HFF-Myc (cell line): ENCODE measurements around the gene ZMAT2.
"Not testable (repeated sequence)": the region's sequence is repeated elsewhere in the genome, so short reads cannot be mapped to it uniquely, and the experiment has no call there.

Source experiments
- DNase-seq: peaks from one replicate; pipeline ENCODE4 v3.0.0-alpha.2; 2011; ENCODE audit warnings: low read depth; ENCODE audit errors: extremely low read depth
- H3K4me3 ChIP-seq: replicated peaks from 2 replicates; pipeline ENCODE4 v1.5.1; 2011; ENCODE audit warnings: low read depth, mild to moderate bottlenecking, control low read depth, low read length
- CTCF ChIP-seq: IDR thresholded peaks from 2 replicates; pipeline ENCODE4 v1.5.1; 2012; ENCODE audit warnings: mild to moderate bottlenecking, low read depth, low read length, control low read depth; ENCODE audit errors: missing control alignments

The ZMAT2 gene

GRCh38 chr5:140690376-140690932, 9.8 kb upstream of the ZMAT2 start:
- TF ChIP-seq CTCF, result no peak
- DNase-seq, result no peak
- H3K4me3 ChIP-seq, result peak overlapping the region; percentile 95

GRCh38 chr5:140690941-140691924, 9.0 kb upstream of the ZMAT2 start, which contains the start of the genes HARS1 and HARS2:
Gene HARS1 (minus strand): TSS chr5:140691370. CDS start chr5:140691304, 66 bp downstream.
Gene HARS2 (plus strand): TSS chr5:140691455. CDS start chr5:140691649, 194 bp downstream.
- peak within 1 kb of the TSS; percentile 95 for H3K4me3 ChIP-seq
- peak; percentile 91 for DNase-seq
- no peak for TF ChIP-seq CTCF

GRCh38 chr5:140694276-140694675, 6.0 kb upstream of the ZMAT2 start:
- no peak for DNase-seq
- no peak overlapping the region for H3K4me3 ChIP-seq
- TF ChIP-seq CTCF, result no peak

- DNase-seq, result no peak
- no peak for TF ChIP-seq CTCF
- H3K4me3 ChIP-seq, result no peak overlapping the region
These were observed 3.3 kb upstream of the ZMAT2 start for GRCh38 chr5:140696891-140697492.

GRCh38 chr5:140707812-140708211, 7.6 kb downstream of the ZMAT2 start:
- no peak for DNase-seq
- no peak for TF ChIP-seq CTCF
- no peak overlapping the region for H3K4me3 ChIP-seq

- H3K4me3 ChIP-seq, DNase-seq: not testable (repeated sequence)
These were observed 8.5 kb downstream of the ZMAT2 start for GRCh38 chr5:140708787-140709186.

GRCh38 chr5:140710899-140711552, 10.8 kb downstream of the ZMAT2 start:
- no peak for TF ChIP-seq CTCF
- H3K4me3 ChIP-seq, result peak overlapping the region; percentile 70

More at GRCh38 chr5:140710899-140711552, 10.8 kb downstream of the ZMAT2 start:
- DNase-seq, result peak; percentile 95
